ENCODE data around the gene DMAP1.

DMAP1 gene

DNA sequence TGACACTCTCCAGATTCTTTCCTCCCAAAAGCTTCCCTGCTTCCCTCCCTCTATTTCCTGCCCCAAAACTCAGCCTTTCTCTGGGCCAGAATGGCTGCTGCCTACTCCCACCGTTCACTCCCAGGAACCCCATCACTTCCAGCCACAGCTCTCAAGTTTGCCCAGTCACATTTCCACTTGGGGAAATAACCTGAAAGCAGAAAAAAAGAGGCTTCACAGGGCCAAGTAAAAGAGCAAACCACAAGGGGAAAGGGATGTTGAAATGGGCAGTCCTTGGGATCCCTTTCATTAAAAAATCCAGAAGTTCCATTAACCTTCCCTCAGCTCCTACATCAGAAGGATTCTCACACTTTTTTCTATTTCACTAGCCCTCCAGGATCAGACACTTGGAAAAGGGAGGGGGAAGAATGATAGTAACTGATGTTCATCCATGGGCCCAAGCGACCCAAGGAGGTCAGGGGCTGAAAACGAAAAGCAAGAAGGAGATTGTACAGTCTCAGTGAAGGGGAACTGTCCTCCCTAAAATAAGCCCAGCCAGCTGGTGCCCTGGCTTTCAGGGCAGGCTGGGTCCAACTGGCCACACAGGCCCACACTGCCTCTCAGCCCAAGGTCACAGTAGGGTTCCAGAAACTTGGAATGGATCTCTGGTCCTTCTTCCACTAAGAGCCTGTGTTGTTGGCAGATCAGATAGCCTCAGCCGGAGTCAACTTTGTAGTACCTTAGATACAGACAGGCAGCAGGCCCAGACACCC lies 49.7 kb downstream of the DMAP1 start:
- Histone ChIP-seq H3K9me3 (ENCODE audit: control insufficient read depth, low read length) (no peaks in the 10 kb centered on the region), H3K4me3 (ENCODE audit: insufficient read depth, low read depth, low read length, poor library complexity, severe bottlenecking) (no peak overlapping the region), H3K4me1 (ENCODE audit: control insufficient read depth, insufficient read depth, low read length, poor library complexity, severe bottlenecking) (no peaks in the 10 kb centered on the region), H3K36me3 (ENCODE audit: control insufficient read depth, insufficient read depth, low read length) (no peaks in the 10 kb centered on the region), H3K27ac (ENCODE audit: insufficient read depth, low read length, poor library complexity, severe bottlenecking) (no peak overlapping the region), H3K27me3 (replicated peaks; ENCODE audit: control insufficient read depth, insufficient read depth, low read length, poor library complexity, severe bottlenecking) (no peaks in the 10 kb centered on the region)
- DNase-seq: no peak

DNA sequence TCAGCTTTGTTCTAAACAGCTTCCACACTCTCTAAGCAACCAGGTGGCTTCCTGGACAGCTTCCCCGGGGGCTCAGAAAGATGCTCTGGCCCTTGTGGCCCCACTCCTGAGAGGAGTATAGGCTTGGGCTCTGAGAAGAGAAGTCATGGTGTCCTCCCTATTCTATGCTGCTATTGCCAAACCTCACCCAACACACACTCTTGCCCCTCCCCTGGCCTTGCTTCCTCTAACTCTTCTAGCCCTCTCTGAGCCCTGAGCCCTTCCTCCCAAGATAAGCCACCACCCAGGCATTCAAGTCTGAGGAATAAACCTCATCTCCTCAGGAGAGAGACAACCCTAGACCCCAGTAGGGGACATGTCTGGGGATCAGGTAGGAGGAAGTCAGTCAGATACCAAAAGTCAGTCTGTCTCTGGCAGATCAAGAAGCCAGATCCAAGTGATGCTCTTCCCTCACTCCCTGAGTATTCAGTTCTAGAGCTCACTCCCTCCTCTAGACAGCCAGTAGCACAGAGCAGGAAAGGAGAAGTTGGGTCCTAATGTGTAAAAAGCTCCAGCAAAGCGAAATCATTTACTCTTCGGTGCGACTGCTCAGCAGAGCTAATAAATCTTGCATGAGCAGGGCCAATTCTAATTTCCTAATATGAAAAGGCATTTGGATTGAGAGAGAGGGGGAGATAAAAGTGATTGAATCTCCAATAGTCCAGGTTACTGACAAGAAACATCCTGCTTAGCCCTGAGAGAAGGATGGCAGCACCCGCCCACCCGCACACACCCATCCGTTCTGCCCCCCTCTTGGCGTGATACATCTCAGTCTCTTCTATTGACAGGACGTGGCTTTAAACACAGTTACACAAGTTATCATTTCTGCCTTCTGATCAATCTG lies 50.5 kb downstream of the DMAP1 start:
- no peaks in the 10 kb centered on the region for H3K27me3 ChIP-seq (replicated peaks; ENCODE audit: control insufficient read depth, insufficient read depth, low read length, poor library complexity, severe bottlenecking)
- H3K9me3 ChIP-seq (ENCODE audit: control insufficient read depth, low read length): no peaks in the 10 kb centered on the region
- no peak for DNase-seq
- H3K36me3 ChIP-seq (ENCODE audit: control insufficient read depth, insufficient read depth, low read length): no peaks in the 10 kb centered on the region
- H3K4me3 ChIP-seq (ENCODE audit: insufficient read depth, low read depth, low read length, poor library complexity, severe bottlenecking): no peak overlapping the region
- no peaks in the 10 kb centered on the region for H3K4me1 ChIP-seq (ENCODE audit: control insufficient read depth, insufficient read depth, low read length, poor library complexity, severe bottlenecking)
- no peak overlapping the region for H3K27ac ChIP-seq (ENCODE audit: insufficient read depth, low read length, poor library complexity, severe bottlenecking)

DNA sequence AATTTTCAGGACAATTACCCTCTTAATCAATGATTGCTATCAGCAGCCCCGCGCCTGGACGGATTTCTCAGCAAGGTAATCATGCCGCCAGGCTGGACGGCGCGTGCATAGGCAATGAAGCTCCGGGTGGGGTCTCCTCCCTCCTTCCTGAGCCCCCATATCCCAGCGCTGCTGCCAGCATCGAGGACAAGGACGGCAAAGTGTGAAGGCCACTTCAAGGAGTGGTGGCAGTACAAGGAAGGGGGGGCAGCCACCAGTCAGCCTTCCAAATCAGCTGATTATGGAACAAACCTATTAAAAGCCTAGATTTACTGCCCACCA lies 51.1 kb downstream of the DMAP1 start:
- Histone ChIP-seq H3K4me1 (ENCODE audit: control insufficient read depth, insufficient read depth, low read length, poor library complexity, severe bottlenecking) (no peaks in the 10 kb centered on the region), H3K9me3 (ENCODE audit: control insufficient read depth, low read length) (no peaks in the 10 kb centered on the region), H3K4me3 (ENCODE audit: insufficient read depth, low read depth, low read length, poor library complexity, severe bottlenecking) (no peak overlapping the region), H3K36me3 (ENCODE audit: control insufficient read depth, insufficient read depth, low read length) (no peaks in the 10 kb centered on the region), H3K27ac (ENCODE audit: insufficient read depth, low read length, poor library complexity, severe bottlenecking) (no peak overlapping the region), H3K27me3 (replicated peaks; ENCODE audit: control insufficient read depth, insufficient read depth, low read length, poor library complexity, severe bottlenecking) (no peaks in the 10 kb centered on the region)
- no peak for DNase-seq

DNA sequence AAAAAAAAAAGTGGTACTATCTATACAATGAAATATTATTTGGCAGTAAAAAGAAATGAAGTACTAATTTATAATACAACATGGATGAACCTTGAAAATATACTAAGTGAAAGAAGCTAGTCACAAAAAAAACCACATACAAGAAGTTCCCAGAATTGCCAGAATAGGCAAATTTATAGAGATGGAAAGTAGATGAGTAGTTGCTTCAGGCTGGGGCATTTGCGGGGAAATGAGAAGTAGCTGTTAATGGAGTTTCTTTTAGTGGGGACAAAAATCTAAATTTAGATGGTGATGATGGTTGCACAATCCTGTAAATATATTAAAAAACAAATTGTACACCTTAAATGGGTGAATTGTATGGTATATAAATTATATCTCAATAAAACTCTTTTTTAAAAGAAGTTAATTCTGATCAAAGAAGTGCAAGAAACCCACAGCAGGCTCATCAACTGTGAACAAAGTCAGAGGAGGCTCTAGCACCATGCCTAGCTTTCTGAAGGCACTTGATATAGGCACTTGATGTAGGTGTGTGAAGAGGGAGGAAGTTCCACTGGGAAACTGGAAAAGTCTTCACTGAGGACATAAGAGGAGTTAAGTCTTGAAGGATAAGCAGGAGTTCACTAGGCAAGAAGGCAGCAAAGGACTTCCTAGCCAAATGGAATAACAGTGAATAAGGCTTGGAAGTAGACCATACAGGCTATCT lies 52.5 kb downstream of the DMAP1 start:
- Histone ChIP-seq H3K27ac (ENCODE audit: insufficient read depth, low read length, poor library complexity, severe bottlenecking) (no peak overlapping the region), H3K36me3 (ENCODE audit: control insufficient read depth, insufficient read depth, low read length) (no peaks in the 10 kb centered on the region)

DNA sequence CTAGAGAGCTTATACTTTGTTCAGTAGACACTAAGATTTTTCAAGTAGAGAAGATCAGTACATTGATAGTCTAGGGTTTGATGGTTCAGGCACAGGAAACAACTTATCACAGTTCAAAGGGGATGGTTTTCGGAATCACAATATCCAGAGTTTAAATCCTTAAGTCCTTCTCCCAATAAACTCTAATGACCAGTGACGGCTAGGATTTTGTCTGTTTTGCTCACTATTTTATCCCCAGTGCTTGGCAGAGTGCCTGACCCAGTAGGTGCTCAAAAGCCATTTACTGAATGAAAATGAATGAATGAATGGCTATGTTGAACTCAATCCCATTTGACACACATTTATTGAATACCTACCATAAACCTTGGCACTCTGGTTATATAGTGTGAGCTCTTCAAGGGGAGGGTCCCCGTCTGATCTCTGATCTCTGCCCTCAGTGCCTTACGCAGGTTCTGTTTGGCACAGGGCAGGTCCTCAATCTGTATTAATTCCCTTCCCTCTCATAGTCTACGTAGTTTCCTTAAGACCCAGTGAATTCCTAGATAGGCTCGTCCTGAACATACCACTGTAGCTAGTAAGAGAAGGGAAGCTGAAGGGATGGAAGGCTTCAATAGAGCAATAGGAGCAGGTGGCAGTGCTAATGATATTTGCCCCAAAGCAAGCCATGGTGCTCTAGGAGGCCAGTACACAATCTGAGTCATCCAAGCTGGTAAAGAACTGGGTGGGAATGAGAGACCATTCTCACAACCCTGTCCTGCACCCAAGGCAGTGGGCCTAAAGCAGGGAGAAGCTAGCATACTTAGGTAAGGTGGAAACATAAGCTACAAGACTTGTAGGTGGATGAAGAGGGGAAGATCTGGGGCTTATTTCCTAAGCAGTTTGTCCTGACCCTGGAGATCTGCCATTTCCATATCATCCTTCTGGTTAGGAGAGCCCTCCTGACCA lies 53.4 kb downstream of the DMAP1 start:
- Histone ChIP-seq H3K9me3 (ENCODE audit: control insufficient read depth, low read length) (no peaks in the 10 kb centered on the region), H3K27me3 (replicated peaks; ENCODE audit: control insufficient read depth, insufficient read depth, low read length, poor library complexity, severe bottlenecking) (no peaks in the 10 kb centered on the region), H3K4me1 (ENCODE audit: control insufficient read depth, insufficient read depth, low read length, poor library complexity, severe bottlenecking) (no peaks in the 10 kb centered on the region), H3K36me3 (ENCODE audit: control insufficient read depth, insufficient read depth, low read length) (no peaks in the 10 kb centered on the region), H3K4me3 (ENCODE audit: insufficient read depth, low read depth, low read length, poor library complexity, severe bottlenecking) (no peak overlapping the region), H3K27ac (ENCODE audit: insufficient read depth, low read length, poor library complexity, severe bottlenecking) (no peak overlapping the region)
- DNase-seq: no peak

More for the DNA sequence above, 52.5 kb downstream of the DMAP1 start:
- DNase-seq: no peak
- Histone ChIP-seq H3K9me3 (ENCODE audit: control insufficient read depth, low read length) (no peaks in the 10 kb centered on the region), H3K4me1 (ENCODE audit: control insufficient read depth, insufficient read depth, low read length, poor library complexity, severe bottlenecking) (no peaks in the 10 kb centered on the region), H3K4me3 (ENCODE audit: insufficient read depth, low read depth, low read length, poor library complexity, severe bottlenecking) (no peak overlapping the region), H3K27me3 (replicated peaks; ENCODE audit: control insufficient read depth, insufficient read depth, low read length, poor library complexity, severe bottlenecking) (no peaks in the 10 kb centered on the region)

DNA sequence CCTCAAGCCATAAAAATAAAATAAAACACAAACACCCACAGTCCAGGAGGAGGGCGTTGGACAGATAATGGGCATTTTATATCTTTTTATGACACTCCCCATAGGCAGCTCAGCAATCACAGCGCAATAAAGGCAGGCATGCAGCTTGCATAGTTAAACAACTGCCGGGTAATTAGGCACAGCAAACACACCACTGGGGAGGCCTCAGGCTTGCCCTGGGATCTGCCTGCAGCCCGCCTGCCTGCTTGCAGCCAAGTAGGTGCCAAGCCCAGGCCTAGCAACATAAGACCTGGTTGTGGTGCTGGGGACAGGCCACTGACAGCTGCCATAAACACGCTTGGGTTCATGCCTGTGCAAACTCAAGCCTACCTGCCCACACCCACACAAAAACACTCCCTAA lies 54.2 kb downstream of the DMAP1 start:
- no peak overlapping the region for H3K4me3 ChIP-seq (ENCODE audit: insufficient read depth, low read depth, low read length, poor library complexity, severe bottlenecking)
- H3K9me3 ChIP-seq (ENCODE audit: control insufficient read depth, low read length): no peaks in the 10 kb centered on the region
- H3K36me3 ChIP-seq (ENCODE audit: control insufficient read depth, insufficient read depth, low read length): no peaks in the 10 kb centered on the region
- no peaks in the 10 kb centered on the region for H3K4me1 ChIP-seq (ENCODE audit: control insufficient read depth, insufficient read depth, low read length, poor library complexity, severe bottlenecking)
- H3K27ac ChIP-seq (ENCODE audit: insufficient read depth, low read length, poor library complexity, severe bottlenecking): no peak overlapping the region
- DNase-seq: no peak
- H3K27me3 ChIP-seq (replicated peaks; ENCODE audit: control insufficient read depth, insufficient read depth, low read length, poor library complexity, severe bottlenecking): no peaks in the 10 kb centered on the region

DNA sequence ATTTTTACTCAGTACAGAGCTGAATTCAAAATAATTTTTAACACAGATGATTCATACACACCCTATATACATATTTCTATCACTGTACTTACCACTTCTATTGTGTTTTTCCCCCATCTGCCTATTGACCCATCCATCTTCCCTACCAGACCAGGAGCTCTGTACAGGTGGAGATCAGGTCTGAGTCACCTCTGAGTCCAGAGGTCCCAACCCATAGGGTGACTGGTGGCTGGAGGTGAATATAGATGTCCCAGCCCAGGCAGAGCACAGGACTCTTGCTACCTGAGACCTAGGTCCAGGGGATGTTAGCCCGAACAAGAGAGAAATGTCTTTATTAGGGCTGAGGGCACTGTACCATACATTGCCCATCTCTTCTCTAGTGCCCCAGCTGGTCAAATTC lies 54.8 kb downstream of the DMAP1 start:
- DNase-seq: no peak
- no peaks in the 10 kb centered on the region for H3K27me3 ChIP-seq (replicated peaks; ENCODE audit: control insufficient read depth, insufficient read depth, low read length, poor library complexity, severe bottlenecking)
- no peak overlapping the region for H3K4me3 ChIP-seq (ENCODE audit: insufficient read depth, low read depth, low read length, poor library complexity, severe bottlenecking)
- H3K36me3 ChIP-seq (ENCODE audit: control insufficient read depth, insufficient read depth, low read length): no peaks in the 10 kb centered on the region
- no peaks in the 10 kb centered on the region for H3K9me3 ChIP-seq (ENCODE audit: control insufficient read depth, low read length)
- H3K4me1 ChIP-seq (ENCODE audit: control insufficient read depth, insufficient read depth, low read length, poor library complexity, severe bottlenecking): no peaks in the 10 kb centered on the region
- H3K27ac ChIP-seq (ENCODE audit: insufficient read depth, low read length, poor library complexity, severe bottlenecking): no peak overlapping the region
